Jurkat, Clone E6-1 (cell line): ENCODE data around the gene PPT2. TPM values are rescaled to one million over a fixed set of nuclear protein-coding genes. Genes with fewer than 3 reads are reported as not detected.
A peak's percentile ranks its signal among the peaks of the same experiment; 100 is the strongest.

Source experiments
- DNase-seq: peaks from one replicate; pipeline ENCODE4 v3.0.0-alpha.2; 2011; ENCODE audit warnings: low read depth, low spot score
- H3K4me3 ChIP-seq: 2 replicates; pipeline ENCODE4 v1.5.1; 2011; ENCODE audit warnings: mild to moderate bottlenecking, low read length, control low read depth, moderate library complexity
- polyA plus RNA-seq: library from polyadenylated mRNA; unstranded; fragments of >200 nt; gene quantifications from one replicate; pipeline ENCODE4 v1.2.1, GENCODE V29; 2012; ENCODE audit warnings: missing spikeins; ENCODE audit not compliant: insufficient read length, insufficient read depth

Gene PPT2, protein sequence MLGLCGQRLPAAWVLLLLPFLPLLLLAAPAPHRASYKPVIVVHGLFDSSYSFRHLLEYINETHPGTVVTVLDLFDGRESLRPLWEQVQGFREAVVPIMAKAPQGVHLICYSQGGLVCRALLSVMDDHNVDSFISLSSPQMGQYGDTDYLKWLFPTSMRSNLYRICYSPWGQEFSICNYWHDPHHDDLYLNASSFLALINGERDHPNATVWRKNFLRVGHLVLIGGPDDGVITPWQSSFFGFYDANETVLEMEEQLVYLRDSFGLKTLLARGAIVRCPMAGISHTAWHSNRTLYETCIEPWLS
- polyA plus RNA-seq, result 27.3 TPM

DNA sequence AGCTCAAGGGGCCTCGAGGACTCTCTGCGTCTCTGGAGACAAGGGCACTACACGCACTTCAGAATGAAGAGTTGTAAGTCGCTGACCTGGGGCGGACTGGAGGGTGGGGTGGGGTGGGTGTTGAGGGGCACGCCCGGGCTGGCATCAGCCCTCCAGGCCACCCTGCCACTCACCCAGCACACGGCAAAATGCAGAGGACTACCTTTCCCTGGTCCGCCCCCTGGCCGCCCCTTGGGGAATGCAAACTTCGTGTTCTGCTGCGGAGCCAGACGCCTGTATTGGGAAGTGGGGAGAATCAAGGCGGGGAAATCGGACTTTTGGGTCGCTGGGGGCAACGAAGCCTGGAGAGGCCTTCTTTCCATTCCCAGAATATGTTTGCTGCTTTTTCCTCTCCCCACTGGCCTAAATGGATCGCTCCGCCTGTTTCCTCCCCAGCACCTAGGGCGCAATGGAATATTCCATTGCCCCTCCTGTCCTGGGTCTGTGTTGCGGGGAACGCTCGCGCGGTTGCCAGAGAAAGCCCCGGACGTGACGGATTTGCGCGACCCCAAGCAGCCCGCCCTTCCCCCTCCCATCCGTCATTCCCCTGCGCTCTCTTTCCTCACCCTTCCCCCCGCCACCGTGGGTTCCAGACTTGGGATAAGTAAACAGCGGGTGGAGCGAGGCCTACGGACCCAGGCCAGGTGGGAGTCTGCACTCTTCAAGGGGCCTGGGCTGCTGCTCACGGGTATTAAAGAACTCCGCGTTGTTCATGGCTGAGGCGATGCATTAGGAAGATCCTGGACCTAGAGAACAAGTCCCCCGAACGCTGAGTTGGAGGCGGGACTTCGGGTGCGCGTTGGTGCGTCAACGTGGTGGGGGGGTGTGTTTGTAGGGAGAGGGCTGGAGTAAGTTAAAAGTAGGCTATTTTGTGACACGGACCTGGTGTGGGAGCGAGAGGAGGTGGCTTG lies at the start of gene PPT2:
TSS of gene PPT2 (plus strand) at position 578 of the 950 bp plus-strand sequence. CDS start 454 bp downstream, outside the sequence.
- H3K4me3 ChIP-seq, result peak within 1 kb of the TSS; percentile 75
- DNase-seq, result peak; percentile 93

DNA sequence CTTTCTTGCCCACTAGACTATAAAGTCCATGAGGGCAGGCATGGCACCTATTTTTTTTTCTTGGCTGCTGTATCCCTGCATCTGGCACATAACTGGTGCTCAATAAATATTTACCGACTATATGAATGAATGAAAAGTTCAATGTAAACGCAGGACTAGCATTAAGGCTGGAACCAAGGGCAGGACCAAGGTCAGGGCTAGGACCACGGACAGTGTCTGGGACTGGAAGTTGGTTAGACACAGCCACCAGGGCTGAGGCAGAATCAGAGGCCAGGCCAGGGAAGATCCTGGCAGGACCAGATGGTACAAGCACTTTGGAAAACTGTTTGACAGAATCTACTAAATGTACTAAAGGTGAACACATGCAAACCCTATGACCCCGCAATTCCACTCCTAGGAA lies 48.5 kb upstream of the PPT2 start:
- no peak for DNase-seq
- no peak overlapping the region for H3K4me3 ChIP-seq

- no peak overlapping the region for H3K4me3 ChIP-seq
- no peak for DNase-seq
These were observed 46.5 kb upstream of the PPT2 start for GRCh38 chr6:32107406-32107805.

DNA sequence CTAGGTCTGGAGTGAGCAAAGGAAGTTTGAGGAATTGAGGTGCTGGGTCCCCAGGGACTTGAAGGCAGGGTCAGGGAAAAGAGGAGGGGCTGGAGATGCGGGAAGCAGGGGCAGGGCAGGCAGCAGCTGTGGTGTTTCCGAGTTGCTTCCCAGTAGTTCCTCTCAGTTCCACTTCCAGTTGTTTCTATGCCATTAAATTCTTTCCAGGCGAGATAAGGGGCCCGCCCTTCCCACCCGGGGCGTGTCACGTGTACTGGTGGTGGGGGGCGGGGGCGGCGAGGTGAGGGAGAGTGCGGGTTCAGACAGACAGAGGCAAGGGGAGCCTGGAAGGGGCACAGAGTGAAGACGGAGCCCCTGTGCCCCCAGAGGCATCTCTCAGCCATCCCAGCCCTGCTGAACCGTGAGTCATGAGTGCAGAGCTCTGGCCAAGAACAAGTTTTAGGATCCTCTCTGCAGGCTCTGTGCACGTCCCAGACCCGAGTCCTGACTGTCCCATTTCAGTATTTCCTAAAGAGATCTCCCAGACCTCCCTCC lies 45.8 kb upstream of the PPT2 start:
- H3K4me3 ChIP-seq, result no peak overlapping the region
- no peak for DNase-seq

GRCh38 chr6:32108727-32109113 lies 45.2 kb upstream of the PPT2 start:
- no peak overlapping the region for H3K4me3 ChIP-seq
- no peak for DNase-seq

DNA sequence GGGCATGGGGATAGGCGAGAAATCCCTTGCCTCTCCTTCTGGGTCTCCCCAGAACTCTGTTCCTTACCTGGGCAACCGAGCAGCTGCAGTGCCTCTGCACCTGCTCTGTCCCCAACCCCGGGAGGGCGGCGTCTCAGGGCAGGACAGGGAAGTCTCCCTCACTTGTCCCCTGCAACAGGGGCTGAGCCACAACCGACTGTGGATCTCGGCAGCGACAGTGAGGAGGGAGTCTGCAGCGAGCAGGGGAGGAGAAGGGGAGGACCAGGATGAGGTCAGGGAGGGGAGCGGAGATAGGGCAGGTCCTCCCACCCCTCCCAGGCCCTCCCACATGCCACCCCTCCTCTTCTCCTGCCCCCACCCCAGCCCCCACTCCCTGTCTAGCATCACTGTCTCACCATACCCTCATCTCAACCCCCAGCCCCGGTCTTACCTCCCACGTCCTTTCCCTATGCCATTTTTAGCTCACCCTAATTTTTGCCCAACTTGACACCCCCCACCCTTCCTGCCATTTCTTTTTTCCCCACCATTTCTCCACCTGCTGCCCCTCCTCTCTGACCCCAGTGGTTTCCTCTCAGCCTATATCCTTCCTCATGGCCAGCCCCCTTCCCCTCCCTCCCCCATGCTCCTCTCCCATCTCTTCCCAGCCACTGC lies 44.7 kb upstream of the PPT2 start, which contains the start of gene TNXB:
TSS of gene TNXB (minus strand) at position 225 of the 651 bp plus-strand sequence. CDS start 11,140 bp downstream, outside the sequence.
- H3K4me3 ChIP-seq, result no peak within 1 kb of the TSS
- DNase-seq, result no peak

- H3K4me3 ChIP-seq, result no peak overlapping the region
- no peak for DNase-seq
These were observed 44.2 kb upstream of the PPT2 start for GRCh38 chr6:32109765-32110160.

GRCh38 chr6:32110632-32111031 lies 43.3 kb upstream of the PPT2 start:
- no peak overlapping the region for H3K4me3 ChIP-seq
- DNase-seq, result no peak

- DNase-seq, result no peak
- H3K4me3 ChIP-seq, result no peak overlapping the region
These were observed 42.4 kb upstream of the PPT2 start for GRCh38 chr6:32111424-32112066.

DNA sequence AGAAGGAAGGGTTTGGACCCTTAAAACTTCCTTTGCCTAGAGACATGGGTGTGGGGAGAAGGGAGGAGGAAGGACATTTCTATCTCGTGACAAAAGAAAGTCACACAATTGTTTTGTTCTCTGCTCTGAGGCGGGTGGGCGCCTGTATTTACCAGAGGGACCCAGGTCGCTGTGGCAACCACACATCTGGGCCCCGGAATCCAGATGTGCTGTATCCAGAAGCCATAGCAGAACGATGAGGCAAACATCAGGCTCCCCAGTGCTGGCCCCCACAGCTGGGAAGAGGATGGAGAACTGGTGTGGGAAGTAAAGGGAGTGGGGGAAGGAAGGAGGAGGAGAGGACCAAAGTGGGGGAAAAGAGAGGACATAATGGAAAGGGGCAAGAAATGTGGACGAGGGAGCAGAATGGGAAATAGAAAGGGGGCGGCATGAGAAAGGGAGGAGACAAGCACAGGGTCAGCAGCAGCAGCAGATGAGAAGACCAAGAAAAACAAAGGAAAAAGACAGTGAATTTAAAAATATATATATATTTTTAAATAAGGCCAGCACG lies 41.4 kb upstream of the PPT2 start:
- H3K4me3 ChIP-seq, result no peak overlapping the region
- DNase-seq, result no peak

GRCh38 chr6:32113386-32114352 lies 40.3 kb upstream of the PPT2 start:
- no peak overlapping the region for H3K4me3 ChIP-seq
- no peak for DNase-seq

DNA sequence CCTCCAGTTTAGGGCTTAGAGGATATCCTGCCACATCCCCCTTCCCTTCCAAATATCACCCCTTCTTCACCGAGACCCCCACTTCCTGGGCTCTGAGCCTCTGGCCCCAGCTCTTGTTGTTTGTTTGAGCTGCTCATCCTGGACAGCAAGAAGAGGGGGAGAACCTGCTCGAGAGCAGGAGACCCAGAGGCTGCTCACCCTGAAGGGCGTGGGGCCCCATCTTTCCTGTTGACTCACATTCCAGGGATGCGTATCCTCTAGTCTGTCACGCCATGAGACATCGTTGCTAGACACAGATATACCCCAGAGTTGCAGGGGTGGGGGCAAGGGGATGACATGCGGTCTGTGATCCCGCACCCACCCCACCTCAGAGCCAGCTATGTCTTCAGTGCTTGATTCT lies 39.1 kb upstream of the PPT2 start:
- no peak overlapping the region for H3K4me3 ChIP-seq
- DNase-seq, result no peak

DNA sequence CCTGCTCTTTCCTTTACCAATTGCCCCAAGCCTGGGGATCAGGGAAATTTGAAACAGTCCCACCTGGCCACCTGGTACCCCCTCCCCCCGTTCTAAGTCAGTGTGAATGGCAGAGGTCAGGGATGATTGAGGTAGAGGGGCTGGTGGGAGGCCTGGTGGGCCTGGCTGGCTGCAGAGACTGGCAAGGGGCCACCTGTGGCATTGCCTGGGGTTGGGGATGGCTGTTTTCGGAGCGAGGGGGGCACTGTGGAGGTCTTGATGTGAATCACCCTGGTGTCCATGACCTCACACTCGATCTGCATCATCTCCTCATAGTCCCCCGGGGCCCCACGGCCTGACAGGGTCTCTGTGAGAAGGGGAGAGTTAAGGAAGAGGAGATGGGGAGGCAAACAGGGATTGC lies 38.3 kb upstream of the PPT2 start:
- no peak for DNase-seq
- no peak overlapping the region for H3K4me3 ChIP-seq

- no peak overlapping the region for H3K4me3 ChIP-seq
- no peak for DNase-seq
These were observed 37.3 kb upstream of the PPT2 start for GRCh38 chr6:32116674-32117073.

DNA sequence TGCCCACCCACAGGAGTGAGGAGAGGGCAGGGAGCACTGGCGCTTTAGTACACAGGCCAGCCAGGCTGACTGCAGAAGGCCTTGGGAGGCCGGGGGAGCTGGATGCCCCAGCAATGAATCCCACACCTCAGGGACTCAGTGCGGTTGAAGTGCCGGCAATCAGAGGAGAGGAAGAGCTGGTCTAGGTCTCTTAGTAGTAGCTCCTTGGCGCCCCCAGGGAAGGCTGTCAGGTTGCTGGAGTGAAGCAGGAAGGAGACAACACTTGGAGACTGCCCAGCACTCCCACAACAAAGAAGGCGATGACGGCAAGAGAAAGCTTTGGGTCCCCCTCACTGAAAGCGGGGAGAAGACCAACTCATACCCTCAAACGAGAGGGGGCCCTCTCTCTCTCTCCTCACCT lies 36.5 kb upstream of the PPT2 start:
- no peak for DNase-seq
- no peak overlapping the region for H3K4me3 ChIP-seq

- DNase-seq, result peak; percentile 36
- no peak overlapping the region for H3K4me3 ChIP-seq
These were observed 34.9 kb upstream of the PPT2 start for GRCh38 chr6:32118782-32119628.

DNA sequence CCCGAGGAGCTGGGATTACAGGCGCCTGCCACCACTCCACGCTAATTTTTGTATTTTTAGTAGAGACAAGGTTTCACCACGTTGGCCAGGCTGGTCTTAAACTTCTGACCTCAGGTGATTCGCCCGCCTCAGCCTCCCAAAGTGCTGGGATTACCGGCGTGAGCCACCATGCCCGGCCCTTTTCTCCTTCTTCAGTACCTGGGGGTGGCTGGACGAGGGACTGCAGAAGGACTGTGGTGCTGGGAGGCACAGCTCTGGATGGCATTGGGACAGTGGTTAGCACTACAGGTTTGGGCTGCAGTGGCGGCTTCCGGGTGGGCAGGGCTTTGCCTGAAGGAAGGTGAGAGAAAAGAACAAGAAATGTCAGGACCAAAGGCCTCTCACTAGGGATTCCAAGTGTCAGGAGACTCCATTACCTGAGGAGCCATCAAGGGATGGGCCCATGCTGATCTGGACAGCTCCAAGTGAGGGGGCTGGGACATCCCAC lies 33.3 kb upstream of the PPT2 start:
- H3K4me3 ChIP-seq, result no peak overlapping the region
- DNase-seq, result no peak
